ENCODE results near the gene SLC9A2. TPM values are rescaled to one million over a fixed set of nuclear protein-coding genes. Genes with fewer than 3 reads are reported as not detected.

The SLC9A2 gene
- total RNA-seq, 4 donors from 2014 or later: 2.5 to 7.4 (median 5.6) TPM

DNA sequence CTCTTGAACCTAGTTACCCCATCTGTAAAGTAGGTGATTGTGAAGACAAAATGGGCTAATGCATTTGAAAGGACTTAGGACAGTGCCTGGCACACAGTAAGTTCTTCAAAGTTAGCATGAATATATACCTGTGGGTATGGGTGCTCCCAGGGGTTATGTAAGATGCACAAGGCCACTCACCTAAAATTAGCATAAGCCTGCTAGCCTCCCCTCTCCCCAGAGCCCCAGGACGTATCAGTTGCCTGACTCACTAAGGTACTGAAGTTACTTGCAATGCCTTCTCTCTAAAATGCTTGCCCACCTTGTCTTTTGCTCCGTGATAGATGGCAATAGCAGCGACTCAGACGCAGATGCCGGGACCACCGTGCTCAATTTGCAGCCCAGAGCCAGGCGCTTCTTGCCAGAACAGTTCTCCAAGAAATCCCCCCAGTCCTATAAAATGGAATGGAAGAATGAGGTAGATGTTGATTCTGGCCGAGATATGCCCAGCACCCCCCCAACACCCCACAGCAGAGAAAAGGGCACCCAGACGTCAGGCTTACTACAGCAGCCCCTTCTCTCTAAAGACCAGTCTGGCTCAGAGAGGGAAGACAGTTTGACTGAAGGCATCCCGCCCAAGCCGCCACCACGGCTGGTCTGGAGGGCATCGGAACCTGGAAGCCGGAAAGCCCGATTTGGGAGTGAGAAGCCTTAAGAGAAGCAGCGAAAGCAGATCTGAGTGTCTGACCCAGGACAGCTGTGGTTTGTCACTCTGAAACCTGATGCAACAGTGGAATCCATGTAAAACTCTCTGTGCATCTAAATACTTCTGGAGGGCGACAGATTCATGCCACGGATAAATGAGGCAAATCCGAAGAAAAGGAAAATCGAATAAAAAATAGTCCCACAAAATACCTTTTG lies 88.7 kb downstream of the SLC9A2 start:
- TF ChIP-seq, protein P1, sequence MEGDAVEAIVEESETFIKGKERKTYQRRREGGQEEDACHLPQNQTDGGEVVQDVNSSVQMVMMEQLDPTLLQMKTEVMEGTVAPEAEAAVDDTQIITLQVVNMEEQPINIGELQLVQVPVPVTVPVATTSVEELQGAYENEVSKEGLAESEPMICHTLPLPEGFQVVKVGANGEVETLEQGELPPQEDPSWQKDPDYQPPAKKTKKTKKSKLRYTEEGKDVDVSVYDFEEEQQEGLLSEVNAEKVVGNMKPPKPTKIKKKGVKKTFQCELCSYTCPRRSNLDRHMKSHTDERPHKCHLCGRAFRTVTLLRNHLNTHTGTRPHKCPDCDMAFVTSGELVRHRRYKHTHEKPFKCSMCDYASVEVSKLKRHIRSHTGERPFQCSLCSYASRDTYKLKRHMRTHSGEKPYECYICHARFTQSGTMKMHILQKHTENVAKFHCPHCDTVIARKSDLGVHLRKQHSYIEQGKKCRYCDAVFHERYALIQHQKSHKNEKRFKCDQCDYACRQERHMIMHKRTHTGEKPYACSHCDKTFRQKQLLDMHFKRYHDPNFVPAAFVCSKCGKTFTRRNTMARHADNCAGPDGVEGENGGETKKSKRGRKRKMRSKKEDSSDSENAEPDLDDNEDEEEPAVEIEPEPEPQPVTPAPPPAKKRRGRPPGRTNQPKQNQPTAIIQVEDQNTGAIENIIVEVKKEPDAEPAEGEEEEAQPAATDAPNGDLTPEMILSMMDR (IDR thresholded peaks at IDR 0.05 in 4 of 5, conservative IDR thresholded peaks at IDR 0.05 in 1 of 5): no peak
- no peak for DNase-seq
- peaks cover 0 to 3% of the 10 kb centered on the region in 2 donors for H3K4me1 ChIP-seq
- peak in 1 of 2 donors; percentile 44 for ATAC-seq
- H3K36me3 ChIP-seq: no peaks in the 10 kb centered on the region
- in situ Hi-C loops (cut with MboI; ENCODE audit: low sequenced_read_pairs in 4 of 4) (loop anchor here in 1 of 4 donors (10.0 kb wide), 1 partner anchor 233 kb away; the partner anchor contains the start of gene SLC9A4), intact Hi-C loops (cut with DNase I; ENCODE audit: low total_unique reads) (no loop called here)
- H3K27me3 ChIP-seq: no peaks in the 10 kb centered on the region
- no peaks in the 10 kb centered on the region for H3K9me3 ChIP-seq
- H3K27ac ChIP-seq: no peak overlapping the region
- H3K4me3 ChIP-seq: no peak overlapping the region

DNA sequence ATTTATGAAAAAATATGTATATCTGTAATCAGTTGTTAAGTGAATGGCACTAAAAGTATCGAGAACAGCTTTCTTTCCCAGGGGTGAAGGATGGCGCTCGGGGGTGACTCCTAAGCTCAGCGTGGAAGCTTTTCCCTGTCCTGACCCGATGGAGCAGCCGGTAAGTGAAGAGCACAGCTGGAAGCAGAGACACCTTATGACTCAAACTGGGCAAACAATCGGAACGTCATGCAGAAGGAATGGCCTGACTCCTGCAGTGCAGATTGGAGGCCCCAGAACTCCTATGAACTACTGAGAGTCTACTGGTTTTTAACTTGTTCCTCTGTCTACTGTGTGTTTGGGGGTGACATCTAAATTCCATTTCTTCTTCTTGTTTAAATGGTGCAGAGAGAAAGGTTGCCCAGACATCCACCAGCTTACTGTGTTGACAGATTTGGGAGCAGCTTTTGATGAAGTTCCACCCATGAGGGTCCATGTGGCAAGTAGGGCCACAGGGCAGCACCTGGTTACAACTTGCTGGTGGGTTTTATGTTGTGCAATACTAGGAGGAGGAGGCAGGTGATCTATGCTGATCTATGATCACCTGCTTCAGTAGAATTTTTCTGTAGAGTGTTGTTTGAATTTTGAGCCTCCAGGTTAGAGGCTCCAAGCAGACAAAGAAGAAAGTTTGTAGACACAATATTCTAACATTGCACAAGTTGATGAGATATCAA lies 89.7 kb downstream of the SLC9A2 start:
- H3K36me3 ChIP-seq: no peaks in the 10 kb centered on the region
- peak in 1 of 2 donors; percentile 41 for ATAC-seq
- TF ChIP-seq, protein P1 (IDR thresholded peaks at IDR 0.05 in 4 of 5, conservative IDR thresholded peaks at IDR 0.05 in 1 of 5): no peak
- TF ChIP-seq POLR2A (IDR thresholded peaks at IDR 0.05): no peak
- in situ Hi-C loops (cut with MboI; ENCODE audit: low sequenced_read_pairs in 4 of 4) (loop anchor here in 1 of 4 donors (10.0 kb wide), 1 partner anchor 234 kb away; the partner anchor contains the start of gene SLC9A4), intact Hi-C loops (cut with DNase I; ENCODE audit: low total_unique reads) (no loop called here)
- H3K27me3 ChIP-seq: no peaks in the 10 kb centered on the region
- no peak overlapping the region for H3K4me3 ChIP-seq
- H3K9me3 ChIP-seq: no peaks in the 10 kb centered on the region
- no peak overlapping the region for H3K27ac ChIP-seq
- H3K4me1 ChIP-seq: peaks cover 0 to 3% of the 10 kb centered on the region in 2 donors
- DNase-seq: no peak

DNA sequence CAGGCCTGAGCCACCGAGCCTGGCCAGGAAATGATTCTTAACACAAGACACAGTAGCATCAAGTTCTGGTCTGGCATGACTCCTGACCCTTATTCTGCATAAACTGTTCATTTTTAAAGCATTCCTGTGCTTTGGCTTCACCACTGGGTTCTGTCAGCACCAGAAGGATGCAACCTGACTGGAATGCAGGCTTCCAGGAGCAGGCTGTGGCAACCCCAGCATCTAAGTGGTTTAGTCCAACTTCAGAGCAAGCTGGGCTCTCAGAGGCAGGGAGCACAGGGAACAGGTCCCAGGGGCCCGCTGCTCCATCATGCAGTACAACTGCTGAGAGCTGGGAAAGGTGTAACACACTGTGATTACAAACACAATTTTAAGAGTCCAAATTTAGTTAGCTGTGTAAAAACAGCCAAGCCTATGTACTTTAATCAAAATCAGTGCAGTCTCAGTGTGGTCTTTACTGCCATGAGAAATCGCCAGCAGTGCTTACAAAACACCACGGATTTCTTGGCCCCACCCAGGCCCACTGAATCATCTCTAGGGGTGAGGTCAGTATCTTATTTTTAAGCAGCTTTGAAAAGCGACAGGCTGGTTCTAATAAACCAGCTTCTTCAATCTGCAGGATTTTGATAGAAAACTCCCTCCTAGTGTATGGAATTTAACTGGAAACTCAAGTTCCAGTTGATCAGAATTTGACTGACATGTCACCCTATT lies 98.1 kb downstream of the SLC9A2 start:
- peak; percentile 75 to 92 for ATAC-seq
- Histone ChIP-seq H3K36me3 (peaks cover 1 to 16% of the 10 kb centered on the region in 2 donors), H3K4me1 (no peaks in the 10 kb centered on the region)

More for the DNA sequence above, 98.1 kb downstream of the SLC9A2 start:
- intact Hi-C loops (cut with DNase I; ENCODE audit: low total_unique reads) (no loop called here), in situ Hi-C loops (cut with MboI; ENCODE audit: low sequenced_read_pairs in 4 of 4) (no loop called here)
- Histone ChIP-seq H3K9me3 (no peaks in the 10 kb centered on the region), H3K27me3 (no peaks in the 10 kb centered on the region), H3K4me3 (no peak overlapping the region), H3K27ac (peak overlapping the region in 2 of 4 donors; percentile 41 to 48)
- no peak for TF ChIP-seq POLR2A (IDR thresholded peaks at IDR 0.05)
- TF ChIP-seq, protein P1 (IDR thresholded peaks at IDR 0.05 in 4 of 5, conservative IDR thresholded peaks at IDR 0.05 in 1 of 5): no peak
- DNase-seq: peak in 1 of 2 donors; percentile 64

All from gastrocnemius medialis (tissue), 4 donors.